ENCODE results near the gene GLTP.

- TF ChIP-seq CTCF (IDR thresholded peaks at IDR 0.05; ENCODE audit: insufficient read depth, low read depth, low read length) (no peak), EZH2 (IDR thresholded peaks at IDR 0.05; ENCODE audit: insufficient read depth, low read length) (no peak)
Measured at GRCh38 chr12:109858764-109859163, 21.6 kb downstream of the GLTP start.
